SU-DHL-6 (cell line): ENCODE results near the gene RPS6KL1.

Experiments
- H2AFZ ChIP-seq: fragments of 200-600 bp; sonication (generic); 2 replicates; pipeline ENCODE4 v1.6.1; 2014; ENCODE audit warnings: low read depth, mild to moderate bottlenecking, moderate library complexity, mixed read lengths, antibody characterized with exemption, low read length; ENCODE audit not compliant: severe bottlenecking
- H3F3A ChIP-seq: fragments of 200-600 bp; shearing (Covaris generic); 2 replicates; pipeline ENCODE4 v1.6.0; 2016; ENCODE audit warnings: antibody characterized with exemption, mild to moderate bottlenecking; ENCODE audit not compliant: insufficient read depth
- H3K27ac ChIP-seq: fragments of 200-600 bp; sonication (generic); 2 replicates; pipeline ENCODE4 v1.5.1; 2016; ENCODE audit warnings: low read depth, mild to moderate bottlenecking, low read length, moderate library complexity, mixed read lengths
- H3K27me3 ChIP-seq: fragments of 200-600 bp; sonication (generic), shearing (Covaris generic); 2 replicates; pipeline ENCODE4 v1.6.0; 2014; ENCODE audit warnings: mild to moderate bottlenecking, low read length
- H3K36me3 ChIP-seq: fragments of 200-600 bp; sonication (generic); 2 replicates; pipeline ENCODE4 v1.6.1; 2014; ENCODE audit warnings: mild to moderate bottlenecking, low read length, mixed read lengths
- H3K4me2 ChIP-seq: fragments of 300-600, 200-600 bp; shearing (Covaris generic), sonication (generic); 2 replicates; pipeline ENCODE4 v1.6.0; 2014; ENCODE audit warnings: low read length, low read depth, mild to moderate bottlenecking; ENCODE audit not compliant: poor library complexity, severe bottlenecking
- H3K4me3 ChIP-seq: fragments of 200-600 bp; sonication (generic); 2 replicates; pipeline ENCODE4 v1.5.1; 2014; ENCODE audit warnings: antibody characterized with exemption, low read length, mild to moderate bottlenecking, mixed read lengths; ENCODE audit not compliant: insufficient read depth, poor library complexity, severe bottlenecking
- H3K79me2 ChIP-seq: fragments of 200-600 bp; sonication (generic); 2 replicates; pipeline ENCODE4 v1.6.1; 2014; ENCODE audit warnings: mild to moderate bottlenecking, low read length, moderate library complexity; ENCODE audit not compliant: insufficient read depth
- H3K9ac ChIP-seq: fragments of 200-600 bp; sonication (generic); 2 replicates; pipeline ENCODE4 v1.7.0; 2014; ENCODE audit warnings: mild to moderate bottlenecking, low read length
- H3K9me2 ChIP-seq: fragments of 200-600 bp; sonication (generic); replicated peaks from 2 replicates; pipeline ENCODE4 v1.6.1; 2014; ENCODE audit warnings: low read length; ENCODE audit not compliant: insufficient read depth
- H3K9me3 ChIP-seq: fragments of 200-600 bp; sonication (generic); 2 replicates; pipeline ENCODE4 v1.6.1; 2014; ENCODE audit warnings: low read length, mixed read lengths; ENCODE audit not compliant: insufficient read depth
- H4K20me1 ChIP-seq: fragments of 200-600 bp; sonication (generic); 2 replicates; pipeline ENCODE4 v1.6.1; 2014; ENCODE audit warnings: low read depth, mild to moderate bottlenecking, antibody characterized with exemption, low read length, moderate library complexity, mixed read lengths
- CTCF ChIP-seq: fragments of 200-600 bp; sonication (generic); IDR thresholded peaks from one replicate; pipeline ENCODE4 v1.5.1; 2017; ENCODE audit warnings: antibody characterized with exemption, mild to moderate bottlenecking, low read length, moderate library complexity; ENCODE audit not compliant: insufficient read depth, poor library complexity, severe bottlenecking
- EZH2phosphoT487 ChIP-seq: fragments of 200-600 bp; sonication (generic), shearing (Covaris generic); conservative IDR thresholded peaks from 2 replicates; pipeline ENCODE4 v1.6.1; 2018; ENCODE audit warnings: mild to moderate bottlenecking, antibody characterized with exemption, low read length, moderate library complexity, mixed read lengths

Gene RPS6KL1

GRCh38 chr14:74921987-74922751 lies 891 bp downstream of the RPS6KL1 start:
- Histone ChIP-seq H3F3A (no peaks in the 10 kb centered on the region), H3K79me2 (no peaks in the 10 kb centered on the region), H3K9me3 (no peaks in the 10 kb centered on the region), H3K36me3 (no peaks in the 10 kb centered on the region), H3K27ac (no peak overlapping the region), H2AFZ (peak overlapping the region; percentile 80), H3K4me2 (peak overlapping the region; percentile 50), H3K9me2 (no peaks in the 10 kb centered on the region), H3K4me3 (no peak overlapping the region), H4K20me1 (no peaks in the 10 kb centered on the region), H3K27me3 (no peaks in the 10 kb centered on the region), H3K9ac (peak overlapping the region; percentile 47; the same call in 1 of the 2 replicates)
- TF ChIP-seq CTCF (no peak), EZH2phosphoT487 (no peak)

- Histone ChIP-seq H3K27ac (no peak overlapping the region), H3F3A (no peaks in the 10 kb centered on the region), H3K9me3 (no peaks in the 10 kb centered on the region), H3K9me2 (no peaks in the 10 kb centered on the region), H3K4me3 (no peak overlapping the region), H4K20me1 (no peaks in the 10 kb centered on the region), H3K9ac (no peak overlapping the region), H3K4me2 (no peak overlapping the region), H3K36me3 (no peaks in the 10 kb centered on the region), H2AFZ (no peak overlapping the region), H3K27me3 (no peaks in the 10 kb centered on the region), H3K79me2 (no peaks in the 10 kb centered on the region)
- TF ChIP-seq EZH2phosphoT487 (no peak), CTCF (no peak)
Observed at GRCh38 chr14:74921053-74921620, 1.9 kb downstream of the RPS6KL1 start.

GRCh38 chr14:74920281-74920680 lies 2.8 kb downstream of the RPS6KL1 start:
- Histone ChIP-seq H4K20me1 (no peaks in the 10 kb centered on the region), H3K27ac (no peak overlapping the region), H3K27me3 (no peaks in the 10 kb centered on the region), H3K9ac (no peak overlapping the region), H3F3A (no peaks in the 10 kb centered on the region), H3K4me2 (no peak overlapping the region), H3K9me3 (no peaks in the 10 kb centered on the region), H2AFZ (no peak overlapping the region), H3K9me2 (no peaks in the 10 kb centered on the region), H3K4me3 (no peak overlapping the region), H3K79me2 (no peaks in the 10 kb centered on the region), H3K36me3 (no peaks in the 10 kb centered on the region)
- TF ChIP-seq CTCF (no peak), EZH2phosphoT487 (no peak)
